Stimulated activated CD4-positive, alpha-beta T cell treated with anti-CD3 and anti-CD28 coated beads, Interleukin-4, amount 100 ng/mL, for 24 hours (primary cell): Measurements from ENCODE around the gene ADAMTS15.

Source experiments
- DNase-seq: peaks from one replicate; pipeline ENCODE4 v3.0.0-alpha.2; 2020

ADAMTS15 gene

DNA sequence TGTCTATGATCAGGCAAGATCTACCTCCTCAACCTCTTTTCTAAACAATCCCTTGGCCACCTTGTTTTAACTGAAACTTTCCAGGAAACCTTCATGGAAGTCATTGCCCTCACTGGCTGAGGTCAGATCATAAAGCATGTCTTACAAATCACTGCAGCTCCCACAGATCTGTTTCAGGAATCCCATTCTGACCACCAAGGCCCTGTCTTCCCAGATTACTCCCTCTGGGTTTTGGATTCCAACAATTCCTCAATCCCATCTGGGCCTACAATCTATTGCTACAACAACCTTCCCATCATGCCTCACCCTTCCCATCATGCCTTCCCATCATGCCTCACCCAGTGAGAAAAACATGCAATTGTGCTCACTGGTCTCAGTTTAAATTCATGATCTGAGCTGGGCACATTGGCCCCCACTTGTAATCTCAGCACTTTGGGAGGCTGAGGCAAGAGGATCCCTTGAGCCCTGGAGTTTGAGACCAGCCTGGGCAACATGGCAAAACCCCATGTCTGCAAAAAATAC lies 15.9 kb downstream of the ADAMTS15 start:
- no peak for DNase-seq

- DNase-seq: no peak
Measured at GRCh38 chr11:130465263-130465662, 16.8 kb downstream of the ADAMTS15 start.

- no peak for DNase-seq
Measured at GRCh38 chr11:130467116-130467900, 18.9 kb downstream of the ADAMTS15 start.

GRCh38 chr11:130469181-130469580 lies 20.7 kb downstream of the ADAMTS15 start:
- no peak for DNase-seq

DNA sequence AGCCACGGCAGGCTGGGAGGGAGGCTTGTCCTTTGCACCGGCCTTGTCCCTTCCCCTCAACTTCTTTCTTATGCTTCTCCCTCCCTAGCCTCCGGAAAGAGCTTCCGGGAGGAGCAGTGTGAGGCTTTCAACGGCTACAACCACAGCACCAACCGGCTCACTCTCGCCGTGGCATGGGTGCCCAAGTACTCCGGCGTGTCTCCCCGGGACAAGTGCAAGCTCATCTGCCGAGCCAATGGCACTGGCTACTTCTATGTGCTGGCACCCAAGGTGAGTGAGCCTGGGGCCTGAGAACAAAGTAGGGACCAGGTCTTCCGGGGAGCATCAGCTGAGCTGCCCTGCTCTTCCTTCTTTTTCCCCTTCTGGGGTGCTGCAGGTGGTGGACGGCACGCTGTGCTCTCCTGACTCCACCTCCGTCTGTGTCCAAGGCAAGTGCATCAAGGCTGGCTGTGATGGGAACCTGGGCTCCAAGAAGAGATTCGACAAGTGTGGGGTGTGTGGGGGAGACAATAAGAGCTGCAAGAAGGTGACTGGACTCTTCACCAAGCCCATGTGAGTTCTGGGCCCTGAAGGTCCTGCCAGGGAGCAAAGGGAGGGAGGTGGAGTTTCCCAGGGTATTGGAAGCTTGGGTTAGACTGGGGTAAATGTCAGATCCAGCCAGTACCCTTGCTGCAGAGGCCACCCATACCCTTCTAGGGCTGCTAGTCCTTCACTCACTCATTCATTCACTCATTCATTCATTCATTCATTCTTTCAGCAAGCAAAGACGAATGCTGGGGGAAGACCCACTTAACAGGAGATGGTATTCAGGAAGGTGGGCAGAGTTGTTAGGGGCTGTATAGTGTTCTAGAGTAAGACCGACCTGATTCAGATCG lies 22.6 kb downstream of the ADAMTS15 start:
- DNase-seq: no peak

- DNase-seq: no peak
Measured at GRCh38 chr11:130471731-130472433, 23.4 kb downstream of the ADAMTS15 start.

- no peak for DNase-seq
Measured at GRCh38 chr11:130472434-130472961, 24.1 kb downstream of the ADAMTS15 start.

- no peak for DNase-seq
Measured at GRCh38 chr11:130473056-130473794, 24.8 kb downstream of the ADAMTS15 start.

- no peak for DNase-seq
Measured at GRCh38 chr11:130473795-130474377, 25.4 kb downstream of the ADAMTS15 start.

DNA sequence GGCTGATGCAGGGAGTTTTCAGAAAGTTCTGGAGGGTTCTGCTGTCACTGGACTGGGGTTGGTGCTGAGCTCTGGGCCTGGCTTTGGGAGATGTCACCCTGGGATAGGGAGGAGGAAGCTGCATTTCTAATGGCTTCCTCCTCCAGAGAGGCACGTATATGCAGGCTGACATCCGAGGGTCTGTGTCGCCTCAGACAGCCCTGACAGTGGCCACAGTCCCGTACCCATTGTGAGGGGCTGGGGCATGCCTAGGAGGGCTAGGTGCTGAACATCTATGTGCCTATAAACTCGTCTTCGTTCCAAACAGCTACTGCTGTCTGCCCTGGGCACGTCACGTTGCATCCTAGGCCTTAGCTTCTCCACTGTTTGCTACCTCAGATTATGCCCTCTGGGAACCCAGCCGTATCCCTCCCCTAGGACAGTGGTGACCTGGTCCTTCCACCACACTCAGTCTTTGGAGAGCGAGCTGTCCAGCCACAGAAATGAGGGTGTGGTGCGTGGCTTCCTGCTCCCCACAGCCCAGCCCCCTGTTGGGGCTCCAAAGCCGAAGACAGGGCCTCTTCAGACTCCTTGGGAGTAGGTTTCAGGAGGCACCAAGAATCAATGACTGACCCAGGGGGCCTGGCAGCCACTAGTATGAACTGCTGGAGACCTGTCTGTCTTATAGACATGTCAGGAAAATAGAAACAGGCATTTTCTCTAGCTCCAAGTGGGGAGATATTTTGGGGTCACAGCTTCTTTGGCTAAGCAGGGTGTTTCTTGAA lies 26.4 kb downstream of the ADAMTS15 start:
- DNase-seq: no peak

DNA sequence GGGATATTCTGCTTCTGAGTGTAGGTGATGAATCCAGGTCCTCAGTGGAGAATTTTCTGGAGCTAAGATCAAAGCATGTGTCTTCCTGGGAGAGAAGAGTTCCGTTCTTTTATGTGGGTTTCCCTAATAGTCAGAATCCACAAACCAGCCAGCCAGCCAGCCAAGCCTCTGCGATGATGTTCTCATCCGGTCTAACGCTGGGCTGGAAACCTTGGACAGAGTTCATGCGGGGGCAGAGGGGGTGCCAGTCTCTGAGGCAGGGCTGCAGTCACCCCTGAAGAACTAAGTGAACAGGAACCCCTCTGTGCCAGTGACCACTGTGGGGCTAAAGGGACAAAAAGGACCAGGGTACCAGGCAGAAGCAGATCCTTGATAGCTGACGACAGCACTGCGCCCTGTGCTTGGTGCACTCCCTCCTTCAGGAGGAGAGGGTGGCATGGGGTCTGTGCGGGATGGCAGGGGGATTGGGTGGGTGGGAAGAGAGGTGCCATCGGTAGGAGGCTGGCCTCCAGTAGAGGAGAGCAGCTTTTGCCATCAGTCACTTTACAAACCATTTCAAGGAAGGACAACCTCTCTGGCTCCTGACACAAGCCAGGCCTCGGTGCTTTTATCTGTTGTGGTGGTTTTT lies 27.1 kb downstream of the ADAMTS15 start:
- DNase-seq: no peak

DNA sequence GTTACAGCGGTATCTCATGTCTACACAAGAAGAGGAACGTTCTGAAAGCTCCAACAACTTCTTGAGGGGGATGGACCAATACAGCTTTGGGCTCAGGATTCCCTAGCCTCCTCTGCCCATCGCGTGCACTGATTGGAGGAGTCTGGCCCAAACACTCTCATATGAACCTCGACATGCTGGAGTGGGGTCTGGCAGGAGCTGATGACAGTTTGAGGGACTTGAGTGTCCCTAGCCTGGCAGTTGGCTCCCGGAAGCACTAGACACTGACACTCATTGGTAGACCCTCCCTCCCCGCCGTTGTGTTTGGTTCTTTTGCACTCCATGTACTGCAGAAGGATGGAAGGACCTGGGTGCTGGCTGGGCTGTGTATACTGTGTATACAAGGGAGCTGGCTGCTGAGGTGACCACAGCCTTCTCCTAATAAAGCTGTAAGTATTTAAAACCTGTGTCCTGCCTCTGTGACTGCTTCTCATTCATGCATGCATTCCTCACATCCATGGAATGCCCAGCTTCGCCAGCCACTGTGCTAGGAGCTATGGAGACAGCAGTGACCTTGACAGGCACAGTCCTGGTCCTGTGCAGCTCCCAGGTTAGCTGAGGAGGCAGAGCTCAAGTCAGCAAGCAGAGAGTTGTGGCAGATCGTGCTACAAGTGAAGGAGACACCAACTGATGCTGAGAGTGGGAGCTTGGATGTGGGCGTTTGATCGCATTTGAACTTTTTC lies 27.9 kb downstream of the ADAMTS15 start:
- DNase-seq: no peak

GRCh38 chr11:130476922-130477491 lies 28.6 kb downstream of the ADAMTS15 start:
- no peak for DNase-seq

GRCh38 chr11:130477586-130478203 lies 29.2 kb downstream of the ADAMTS15 start:
- DNase-seq: no peak

- no peak for DNase-seq
Measured at GRCh38 chr11:130478204-130478701, 29.8 kb downstream of the ADAMTS15 start.

GRCh38 chr11:130478881-130479280 lies 30.4 kb downstream of the ADAMTS15 start:
- DNase-seq: no peak

DNA sequence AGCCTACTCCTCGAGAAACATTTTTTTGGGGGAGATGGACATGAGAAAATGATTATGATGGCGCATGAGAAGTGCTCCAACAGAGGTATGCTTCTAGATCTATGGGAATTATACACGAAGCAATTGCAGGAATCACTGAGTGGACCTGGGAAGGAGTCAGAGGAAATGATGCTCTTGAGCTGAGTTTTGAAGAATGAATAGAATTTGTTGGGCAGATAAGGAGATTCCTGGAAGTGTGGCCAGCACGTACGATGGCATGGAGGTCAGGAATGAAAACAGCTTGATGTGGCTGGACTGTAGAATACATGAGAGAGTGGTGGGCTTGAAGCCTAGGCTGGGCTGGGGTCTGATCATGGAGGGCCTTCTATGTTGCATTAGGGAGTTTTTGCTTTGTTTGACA lies 31.7 kb downstream of the ADAMTS15 start:
- DNase-seq: no peak

DNA sequence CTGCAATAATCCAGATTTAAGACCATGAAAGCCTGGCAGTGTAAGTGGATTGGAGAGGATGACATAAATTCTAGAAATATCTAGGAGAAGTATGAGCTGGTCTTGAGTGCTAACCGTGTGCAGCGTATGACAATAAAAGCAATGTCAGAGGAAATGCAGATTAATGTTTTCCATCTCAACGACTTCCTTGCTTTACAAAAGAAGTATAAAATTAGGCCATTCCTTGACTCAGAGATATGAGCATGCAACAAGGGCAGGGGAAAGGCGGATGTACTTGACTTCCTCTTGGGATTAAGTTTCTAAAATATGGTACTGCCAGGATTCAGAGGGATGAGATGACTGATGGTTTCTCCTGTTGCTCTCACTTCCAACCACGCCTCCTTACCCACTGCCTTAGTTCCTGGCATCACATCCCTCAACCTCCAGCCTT lies 32.3 kb downstream of the ADAMTS15 start:
- no peak for DNase-seq

DNA sequence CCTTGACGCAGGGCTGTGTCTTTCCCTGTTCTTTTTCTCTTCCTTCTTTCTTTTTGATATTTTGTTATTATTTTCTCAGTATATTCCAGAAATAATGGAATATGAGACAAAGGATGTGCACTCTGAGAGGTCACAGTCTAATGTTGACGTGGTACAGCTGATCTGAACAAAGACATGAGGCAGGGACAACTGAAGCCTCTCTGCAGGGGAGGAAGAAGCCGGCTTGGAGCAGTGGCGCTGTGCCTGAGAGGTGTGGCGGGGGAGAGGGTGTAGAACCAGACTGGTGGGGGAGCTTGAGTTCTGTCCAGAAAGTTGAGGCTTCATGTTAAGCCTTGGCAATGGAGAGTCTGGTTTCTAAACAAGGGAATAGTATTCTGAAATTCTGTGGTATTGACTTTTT lies 34.7 kb downstream of the ADAMTS15 start:
- no peak for DNase-seq
